GM06990 (cell line): ENCODE data around the gene LOC101059915.
"Not testable (repeated sequence)": the region's sequence is repeated elsewhere in the genome, so short reads cannot be mapped to it uniquely, and the experiment has no call there.

Experiments
- DNase-seq: peaks from one replicate; pipeline ENCODE4 v3.0.0-alpha.2; 2011; ENCODE audit not compliant: insufficient read length; ENCODE audit errors: extremely low read depth
- H3K27me3 ChIP-seq: replicated peaks from 2 replicates; pipeline ENCODE4 v1.6.0; 2011; ENCODE audit warnings: low read length; ENCODE audit not compliant: control insufficient read depth, insufficient read depth
- H3K36me3 ChIP-seq: 2 replicates; pipeline ENCODE4 v1.5.1; 2011; ENCODE audit warnings: low read length; ENCODE audit not compliant: control insufficient read depth, insufficient read depth
- H3K4me3 ChIP-seq: replicated peaks from 2 replicates; pipeline ENCODE4 v1.5.1; 2011; ENCODE audit warnings: low read depth, mild to moderate bottlenecking, control low read depth, low read length
- CTCF ChIP-seq: IDR thresholded peaks from 2 replicates; pipeline ENCODE4 v1.5.1; 2011; ENCODE audit warnings: low read length, control low read depth, mild to moderate bottlenecking, inconsistent platforms; ENCODE audit not compliant: insufficient read depth, poor library complexity, severe bottlenecking

LOC101059915 gene

GRCh38 chrX:71671938-71672337, 4.6 kb downstream of the LOC101059915 start:
- Histone ChIP-seq H3K27me3 (no peaks in the 10 kb centered on the region; the same call in 1 of the 2 replicates), H3K4me3 (no peak overlapping the region), H3K36me3 (no peaks in the 10 kb centered on the region)
- no peak for DNase-seq
- no peak for TF ChIP-seq CTCF

GRCh38 chrX:71675636-71676035, 8.3 kb downstream of the LOC101059915 start:
- DNase-seq, H3K4me3 ChIP-seq, H3K27me3 ChIP-seq, H3K36me3 ChIP-seq: not testable (repeated sequence)

- H3K4me3 ChIP-seq, H3K27me3 ChIP-seq, DNase-seq, H3K36me3 ChIP-seq: not testable (repeated sequence)
Measured at GRCh38 chrX:71676068-71676795, 8.9 kb downstream of the LOC101059915 start.

- not testable (repeated sequence) for DNase-seq, H3K27me3 ChIP-seq, H3K4me3 ChIP-seq, H3K36me3 ChIP-seq
Measured at GRCh38 chrX:71677195-71677594, 9.8 kb downstream of the LOC101059915 start.

GRCh38 chrX:71679575-71680207, 12.3 kb downstream of the LOC101059915 start:
- H3K4me3 ChIP-seq = no peak overlapping the region
- H3K27me3 ChIP-seq = no peaks in the 10 kb centered on the region
- no peak for TF ChIP-seq CTCF
- DNase-seq = no peak
- no peaks in the 10 kb centered on the region for H3K36me3 ChIP-seq

- H3K27me3 ChIP-seq, DNase-seq, H3K4me3 ChIP-seq, H3K36me3 ChIP-seq: not testable (repeated sequence)
Measured at GRCh38 chrX:71696641-71697465, 29.5 kb downstream of the LOC101059915 start.

GRCh38 chrX:71697466-71698298, 30.3 kb downstream of the LOC101059915 start:
- not testable (repeated sequence) for H3K36me3 ChIP-seq, DNase-seq, H3K4me3 ChIP-seq, H3K27me3 ChIP-seq

GRCh38 chrX:71698299-71699022, 31.1 kb downstream of the LOC101059915 start:
- H3K36me3 ChIP-seq, H3K27me3 ChIP-seq, H3K4me3 ChIP-seq, DNase-seq: not testable (repeated sequence)

- H3K27me3 ChIP-seq, H3K4me3 ChIP-seq, DNase-seq, H3K36me3 ChIP-seq: not testable (repeated sequence)
Measured at GRCh38 chrX:71699023-71699344, 31.6 kb downstream of the LOC101059915 start.

GRCh38 chrX:71702853-71703252, 35.5 kb downstream of the LOC101059915 start:
- not testable (repeated sequence) for H3K36me3 ChIP-seq, H3K4me3 ChIP-seq, DNase-seq, H3K27me3 ChIP-seq

- not testable (repeated sequence) for H3K27me3 ChIP-seq, H3K36me3 ChIP-seq, DNase-seq, H3K4me3 ChIP-seq
Measured at GRCh38 chrX:71714064-71714463, 46.7 kb downstream of the LOC101059915 start.
